ENCODE data around the gene HOTAIR. TPM values are rescaled to one million over a fixed set of nuclear protein-coding genes. Genes with fewer than 3 reads are reported as not detected.

The HOTAIR gene
- polyA plus RNA-seq, 1 experiment = not detected

DNA sequence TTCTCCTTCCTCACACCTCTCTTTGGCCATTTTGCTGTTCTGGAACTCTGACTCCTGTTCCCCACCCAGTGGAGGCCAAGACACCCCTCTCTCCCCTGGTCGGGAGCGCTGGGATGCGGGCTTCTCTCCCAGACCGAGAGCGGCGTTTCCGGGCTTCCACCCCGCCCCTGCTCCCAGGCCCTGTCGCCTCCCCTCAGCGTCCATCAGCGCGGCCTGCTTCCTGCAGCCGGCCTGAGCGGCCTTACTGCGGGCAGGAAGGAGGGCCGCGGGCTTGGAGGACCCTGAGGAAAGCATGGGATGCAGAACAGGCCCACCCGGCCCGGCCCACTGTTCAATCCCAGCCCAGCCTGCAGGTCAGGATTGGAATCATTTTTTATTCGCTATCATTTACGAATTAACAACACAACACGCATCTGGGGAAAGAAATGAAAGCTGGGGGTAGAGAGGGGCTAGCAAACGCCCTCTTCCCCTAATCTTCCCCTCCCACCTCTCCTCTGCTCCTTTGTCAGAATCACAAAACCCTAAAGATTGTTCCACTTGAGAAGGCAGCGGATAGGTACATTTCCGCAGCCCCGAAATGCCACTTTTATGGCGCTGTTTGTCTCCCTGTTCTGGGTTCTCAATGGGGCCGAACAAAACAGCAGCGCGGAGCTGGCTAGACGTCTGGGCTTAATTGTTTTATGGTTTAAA, 30.2 kb upstream of the HOTAIR start:
- peaks cover 3% of the 10 kb centered on the region; the same call in 1 of the 2 replicates for H3K9me3 ChIP-seq (ENCODE audit: control insufficient read depth, insufficient read depth, low read length)
- CTCF ChIA-PET = interaction anchor here (0.6 to 7.8 kb wide), 12 partner anchors 10 to 320 kb away, joined by 3 to 163 read pairs (median 6); partner anchors contain the start of gene COPZ1
- POLR2A ChIA-PET = no interaction called here
- peaks cover 93% of the 10 kb centered on the region for H3K27me3 ChIP-seq (ENCODE audit: control insufficient read depth, insufficient read depth, low read length)
- TF ChIP-seq, protein P1, sequence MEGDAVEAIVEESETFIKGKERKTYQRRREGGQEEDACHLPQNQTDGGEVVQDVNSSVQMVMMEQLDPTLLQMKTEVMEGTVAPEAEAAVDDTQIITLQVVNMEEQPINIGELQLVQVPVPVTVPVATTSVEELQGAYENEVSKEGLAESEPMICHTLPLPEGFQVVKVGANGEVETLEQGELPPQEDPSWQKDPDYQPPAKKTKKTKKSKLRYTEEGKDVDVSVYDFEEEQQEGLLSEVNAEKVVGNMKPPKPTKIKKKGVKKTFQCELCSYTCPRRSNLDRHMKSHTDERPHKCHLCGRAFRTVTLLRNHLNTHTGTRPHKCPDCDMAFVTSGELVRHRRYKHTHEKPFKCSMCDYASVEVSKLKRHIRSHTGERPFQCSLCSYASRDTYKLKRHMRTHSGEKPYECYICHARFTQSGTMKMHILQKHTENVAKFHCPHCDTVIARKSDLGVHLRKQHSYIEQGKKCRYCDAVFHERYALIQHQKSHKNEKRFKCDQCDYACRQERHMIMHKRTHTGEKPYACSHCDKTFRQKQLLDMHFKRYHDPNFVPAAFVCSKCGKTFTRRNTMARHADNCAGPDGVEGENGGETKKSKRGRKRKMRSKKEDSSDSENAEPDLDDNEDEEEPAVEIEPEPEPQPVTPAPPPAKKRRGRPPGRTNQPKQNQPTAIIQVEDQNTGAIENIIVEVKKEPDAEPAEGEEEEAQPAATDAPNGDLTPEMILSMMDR (IDR thresholded peaks at IDR 0.05; ENCODE audit: low read depth, low read length) = no peak
- no peak for DNase-seq (ENCODE audit: low read depth, low spot score)
- H3K27ac ChIP-seq (ENCODE audit: low read depth, low read length) = no peak overlapping the region
- no peak overlapping the region for H3K4me3 ChIP-seq (ENCODE audit: low read depth, low read length)

DNA sequence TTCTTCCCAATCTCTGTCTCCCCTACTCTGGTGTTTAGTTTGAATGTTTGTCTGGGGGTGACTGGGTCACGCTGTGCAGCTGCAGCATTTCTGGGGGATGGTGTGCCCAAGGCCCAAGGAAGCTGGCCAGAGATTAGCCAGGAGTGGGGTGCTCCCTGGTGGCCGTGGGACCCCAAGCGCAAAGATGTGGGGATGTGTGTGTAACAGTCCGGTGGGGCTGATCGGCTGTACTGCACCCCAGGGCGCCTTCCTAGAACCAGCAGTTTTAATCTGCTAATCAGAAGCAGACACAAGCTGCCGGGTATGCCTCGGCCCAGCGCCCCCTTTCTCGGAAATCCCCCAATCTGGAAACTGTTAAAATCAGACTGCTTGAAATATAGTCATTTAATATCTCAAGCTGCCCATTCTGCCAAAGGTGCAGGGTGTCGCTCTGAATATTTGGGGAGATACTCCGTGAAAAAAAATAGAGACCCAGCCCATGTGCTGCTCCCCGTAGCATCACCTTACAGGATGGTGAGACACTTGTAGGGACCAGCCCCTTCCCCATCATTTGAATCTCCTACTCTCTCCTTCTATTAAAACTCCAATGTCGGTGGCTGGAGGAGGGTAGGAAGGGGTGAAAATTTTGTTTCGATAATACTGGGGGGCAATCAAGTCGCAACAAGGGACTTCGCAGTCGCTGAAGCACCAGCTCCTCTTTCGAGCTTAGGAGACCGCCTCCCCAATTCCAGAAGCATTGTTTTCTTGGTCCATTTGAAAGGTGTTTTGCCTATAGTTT, 29.5 kb upstream of the HOTAIR start:
- Histone ChIP-seq H3K9me3 (ENCODE audit: control insufficient read depth, insufficient read depth, low read length) (peaks cover 7% of the 10 kb centered on the region; the same call in 1 of the 2 replicates), H3K27me3 (ENCODE audit: control insufficient read depth, insufficient read depth, low read length) (peaks cover 93% of the 10 kb centered on the region), H3K27ac (ENCODE audit: low read depth, low read length) (no peak overlapping the region), H3K4me3 (ENCODE audit: low read depth, low read length) (no peak overlapping the region)
- CTCF ChIA-PET = interaction anchor here (0.8 to 7.8 kb wide), 5 partner anchors 9 to 235 kb away, joined by 3 to 163 read pairs (median 4); no protein-coding TSS in a partner anchor
- no peak for DNase-seq (ENCODE audit: low read depth, low spot score)
- POLR2A ChIA-PET = no interaction called here
- TF ChIP-seq, protein P1 (IDR thresholded peaks at IDR 0.05; ENCODE audit: low read depth, low read length) = 0 out of 2 replicates have a peak, but pooled peaks have one; percentile 15

DNA sequence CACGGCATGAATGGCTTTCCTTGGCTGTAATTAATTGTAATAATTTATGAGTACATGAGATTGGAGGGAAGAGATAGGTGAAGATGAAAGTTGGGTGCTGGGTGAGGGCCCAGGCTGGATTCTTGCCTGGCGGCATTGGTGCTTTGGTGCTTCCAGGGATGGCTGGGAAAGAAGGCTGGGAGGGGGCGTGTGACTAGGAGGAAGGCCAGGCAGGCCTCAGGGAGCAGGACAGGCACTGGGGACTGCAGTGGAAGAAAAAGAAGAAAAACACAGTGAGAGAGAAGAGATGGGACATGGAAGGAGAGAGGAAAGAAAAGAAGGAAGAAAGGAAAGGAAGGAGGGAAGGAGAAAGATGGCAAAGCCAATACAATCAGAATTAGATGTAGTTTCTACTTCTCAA, 28.9 kb upstream of the HOTAIR start:
- POLR2A ChIA-PET = no interaction called here
- TF ChIP-seq, protein P1 (IDR thresholded peaks at IDR 0.05; ENCODE audit: low read depth, low read length) = no peak
- CTCF ChIA-PET = interaction anchor here (0.7 to 7.8 kb wide), 4 partner anchors 196 to 239 kb away, joined by 3 to 163 read pairs (median 56); no protein-coding TSS in a partner anchor
- no peak for DNase-seq (ENCODE audit: low read depth, low spot score)
- Histone ChIP-seq H3K9me3 (ENCODE audit: control insufficient read depth, insufficient read depth, low read length) (peaks cover 5% of the 10 kb centered on the region; the same call in 1 of the 2 replicates), H3K27ac (ENCODE audit: low read depth, low read length) (no peak overlapping the region), H3K27me3 (ENCODE audit: control insufficient read depth, insufficient read depth, low read length) (peaks cover 96% of the 10 kb centered on the region), H3K4me3 (ENCODE audit: low read depth, low read length) (no peak overlapping the region)

DNA sequence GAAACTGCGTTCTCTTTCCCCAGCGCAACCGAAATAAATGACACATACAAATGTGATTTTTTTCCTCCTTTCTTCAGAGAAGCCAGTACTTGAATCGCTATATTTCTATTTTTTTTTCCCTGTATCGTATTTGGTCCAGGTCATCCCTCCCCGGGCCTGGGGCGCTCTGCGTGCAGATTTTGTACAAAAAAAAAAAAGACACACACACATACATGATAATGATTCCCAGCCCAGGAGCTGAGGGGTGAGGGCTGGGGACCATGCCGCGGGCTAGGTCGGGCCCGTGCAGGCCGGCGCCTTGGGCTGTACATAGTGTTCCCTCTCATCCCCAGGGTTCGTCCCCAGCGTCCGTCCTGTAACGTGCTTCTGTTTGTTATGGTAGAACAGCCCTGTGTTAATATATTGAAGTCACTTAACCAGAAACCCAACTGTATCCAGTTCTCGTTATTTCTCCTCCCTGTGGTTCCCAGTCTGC, 28.2 kb upstream of the HOTAIR start:
- Histone ChIP-seq H3K27me3 (ENCODE audit: control insufficient read depth, insufficient read depth, low read length) (peaks cover 97% of the 10 kb centered on the region), H3K9me3 (ENCODE audit: control insufficient read depth, insufficient read depth, low read length) (peaks cover 5% of the 10 kb centered on the region; the same call in 1 of the 2 replicates), H3K27ac (ENCODE audit: low read depth, low read length) (no peak overlapping the region), H3K4me3 (ENCODE audit: low read depth, low read length) (no peak overlapping the region)
- POLR2A ChIA-PET = no interaction called here
- TF ChIP-seq, protein P1 (IDR thresholded peaks at IDR 0.05; ENCODE audit: low read depth, low read length) = no peak
- CTCF ChIA-PET = interaction anchor here (0.7 to 7.8 kb wide), 4 partner anchors 198 to 238 kb away, joined by 3 to 107 read pairs (median 6); no protein-coding TSS in a partner anchor
- DNase-seq (ENCODE audit: low read depth, low spot score) = no peak

All from AG04450 (cell line).